T1000 (cell line): Measurements from ENCODE around the gene DPP6.
"Not testable (repeated sequence)": the region's sequence is repeated elsewhere in the genome, so short reads cannot be mapped to it uniquely, and the experiment has no call there.

Source experiments
- DNase-seq: peaks from one replicate; lab custom pipeline; 2025; ENCODE audit warnings: mixed read lengths; lab: John Stamatoyannopoulos, UW

DPP6 gene

GRCh38 chr7:154072395-154073181, 20.4 kb downstream of the DPP6 start:
- not testable (repeated sequence) for DNase-seq

GRCh38 chr7:154078523-154078922, 26.3 kb downstream of the DPP6 start:
- DNase-seq = not testable (repeated sequence)

- not testable (repeated sequence) for DNase-seq
These were observed 28.1 kb downstream of the DPP6 start for GRCh38 chr7:154080249-154080648.

- not testable (repeated sequence) for DNase-seq
These were observed 35.0 kb downstream of the DPP6 start for GRCh38 chr7:154087037-154087725.

GRCh38 chr7:154092093-154092492, 39.9 kb downstream of the DPP6 start:
- not testable (repeated sequence) for DNase-seq

GRCh38 chr7:154095201-154095600, 43.0 kb downstream of the DPP6 start:
- DNase-seq = not testable (repeated sequence)

GRCh38 chr7:154105063-154105462, 52.9 kb downstream of the DPP6 start:
- not testable (repeated sequence) for DNase-seq

GRCh38 chr7:154109615-154110014, 57.4 kb downstream of the DPP6 start:
- DNase-seq = not testable (repeated sequence)

- DNase-seq = not testable (repeated sequence)
These were observed 61.6 kb downstream of the DPP6 start for GRCh38 chr7:154113732-154114351.

GRCh38 chr7:154117411-154118390, 65.5 kb downstream of the DPP6 start:
- not testable (repeated sequence) for DNase-seq

- not testable (repeated sequence) for DNase-seq
These were observed 68.6 kb downstream of the DPP6 start for GRCh38 chr7:154120825-154121224.

GRCh38 chr7:154122720-154123119, 70.5 kb downstream of the DPP6 start:
- not testable (repeated sequence) for DNase-seq

GRCh38 chr7:154123397-154123796, 71.2 kb downstream of the DPP6 start:
- DNase-seq = not testable (repeated sequence)

- not testable (repeated sequence) for DNase-seq
These were observed 76.9 kb downstream of the DPP6 start for GRCh38 chr7:154129142-154129541.

- not testable (repeated sequence) for DNase-seq
These were observed 80.4 kb downstream of the DPP6 start for GRCh38 chr7:154132617-154133016.

GRCh38 chr7:154133703-154134277, 81.6 kb downstream of the DPP6 start:
- not testable (repeated sequence) for DNase-seq

GRCh38 chr7:154134698-154135097, 82.5 kb downstream of the DPP6 start:
- DNase-seq = not testable (repeated sequence)

GRCh38 chr7:154135646-154136045, 83.4 kb downstream of the DPP6 start:
- DNase-seq = not testable (repeated sequence)

GRCh38 chr7:154145922-154146706, 93.9 kb downstream of the DPP6 start:
- not testable (repeated sequence) for DNase-seq

GRCh38 chr7:154146707-154147038, 94.5 kb downstream of the DPP6 start:
- not testable (repeated sequence) for DNase-seq
